A673 (cell line): ENCODE data around the gene TMEM43. TPM values are rescaled to one million over a fixed set of nuclear protein-coding genes. Genes with fewer than 3 reads are reported as not detected.
A peak's percentile ranks its signal among the peaks of the same experiment; 100 is the strongest.

Experiments used
- BruUV-seq: library from RNA; stranded (reverse); fragments of 400-500 nt; replicated peaks from 2 replicates; lab custom pipeline; 2021; lab: Mats Ljungman, UMichigan
- CTCF ChIA-PET: fragments of 300-600 bp; sonication (Branson Sonifier 250); formaldehyde crosslinking; loops from one replicate; lab custom pipeline; 2022; ENCODE audit warnings: antibody characterized with exemption; lab: Charles Lee
- POLR2A ChIA-PET: fragments of 300-600 bp; sonication (Branson Sonifier 250); formaldehyde crosslinking; loops from one replicate; lab custom pipeline; 2022; ENCODE audit warnings: antibody characterized with exemption; ENCODE audit not compliant: low non-redundant PET; lab: Charles Lee
- DNase-seq: peaks from one replicate; pipeline ENCODE4 v3.0.0-alpha.2; 2015; ENCODE audit warnings: low spot score
- H3K27ac ChIP-seq: fragments of 200-600 bp; sonication (generic); 2 replicates; pipeline ENCODE4 v1.5.1; 2016; ENCODE audit warnings: mixed run types, low read depth, mild to moderate bottlenecking, mixed read lengths, antibody characterized with exemption, low read length; ENCODE audit not compliant: poor library complexity, severe bottlenecking
- H3K27me3 ChIP-seq: fragments of 200-600 bp; sonication (generic); replicated peaks from 2 replicates; pipeline ENCODE4 v1.6.1; 2017; ENCODE audit warnings: mixed run types, low read depth, mild to moderate bottlenecking, mixed read lengths, antibody characterized with exemption, low read length; ENCODE audit not compliant: insufficient read depth, poor library complexity
- H3K36me3 ChIP-seq: fragments of 200-600 bp; sonication (generic); 2 replicates; pipeline ENCODE4 v1.6.1; 2016; ENCODE audit warnings: mixed run types, mild to moderate bottlenecking, mixed read lengths, antibody characterized with exemption, low read length; ENCODE audit not compliant: insufficient read depth, poor library complexity, severe bottlenecking
- H3K4me1 ChIP-seq: fragments of 200-600 bp; sonication (generic); 2 replicates; pipeline ENCODE4 v1.6.1; 2017; ENCODE audit warnings: mixed run types, mild to moderate bottlenecking, mixed read lengths, antibody characterized with exemption, low read length; ENCODE audit not compliant: insufficient read depth, poor library complexity, severe bottlenecking
- H3K4me3 ChIP-seq: fragments of 200-600 bp; sonication (generic); 2 replicates; pipeline ENCODE4 v1.5.1; 2016; ENCODE audit warnings: low read depth, mixed run types, mild to moderate bottlenecking, mixed read lengths, low read length; ENCODE audit not compliant: poor library complexity, severe bottlenecking
- H3K9me3 ChIP-seq: fragments of 200-600 bp; sonication (generic); 2 replicates; pipeline ENCODE4 v1.6.1; 2016; ENCODE audit warnings: mixed run types, low read depth, mild to moderate bottlenecking, mixed read lengths, antibody characterized with exemption, low read length; ENCODE audit not compliant: poor library complexity, severe bottlenecking
- EZH2 ChIP-seq: fragments of 200-600 bp; sonication (generic); IDR thresholded peaks from 2 replicates; pipeline ENCODE4 v1.6.1; 2017; ENCODE audit warnings: borderline replicate concordance, low read depth, mild to moderate bottlenecking, mixed read lengths, antibody characterized with exemption, low read length; ENCODE audit not compliant: poor library complexity, severe bottlenecking
- intact Hi-C: fragments of 100-400 bp; cut with micrococcal nuclease; formaldehyde crosslinking; loops from one replicate; pipeline ENCODE4 v1.10.0; 2022; ENCODE audit not compliant: unreplicated experiment
- total RNA-seq: library from RNA; stranded (reverse); gene quantifications from 2 replicates; pipeline ENCODE4 v1.2.3, GENCODE V29; 2021
- TF ChIP-seq, protein P1 (sequence below): fragments of 300-800, 200-600 bp; sonication (generic); conservative IDR thresholded peaks from 2 replicates; pipeline ENCODE4 v1.5.1; 2017; ENCODE audit warnings: low read depth, mild to moderate bottlenecking, antibody characterized with exemption, low read length, moderate library complexity, mixed read lengths

The TMEM43 gene
- total RNA-seq, 1 experiment from 2014 or later, result 55.6 TPM

DNA sequence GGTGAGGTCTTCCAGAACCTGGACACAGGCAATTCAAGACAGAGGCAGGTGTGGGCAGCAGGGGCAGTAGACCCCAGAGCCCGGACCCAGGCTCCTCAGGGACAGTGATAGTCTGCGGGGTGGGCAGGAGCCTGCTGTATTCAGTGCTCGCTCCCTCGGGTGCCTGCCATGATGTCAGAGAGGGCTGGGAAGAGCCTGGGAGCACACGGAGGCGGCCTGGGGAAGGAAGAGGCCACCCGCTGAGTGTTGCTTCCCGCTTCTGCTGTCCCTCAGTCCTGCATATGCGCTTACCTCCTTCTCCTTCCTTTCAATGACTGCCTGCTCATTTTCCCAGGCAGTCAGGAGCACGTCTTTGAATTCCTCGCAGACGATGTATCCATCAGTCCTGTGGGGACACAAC lies 22.8 kb downstream of the TMEM43 start:
- Histone ChIP-seq H3K4me1 (peaks cover 27% of the 10 kb centered on the region), H3K4me3 (no peak overlapping the region), H3K27me3 (no peaks in the 10 kb centered on the region), H3K27ac (no peak overlapping the region), H3K9me3 (no peaks in the 10 kb centered on the region), H3K36me3 (peaks cover 16% of the 10 kb centered on the region)
- TF ChIP-seq, protein P1, sequence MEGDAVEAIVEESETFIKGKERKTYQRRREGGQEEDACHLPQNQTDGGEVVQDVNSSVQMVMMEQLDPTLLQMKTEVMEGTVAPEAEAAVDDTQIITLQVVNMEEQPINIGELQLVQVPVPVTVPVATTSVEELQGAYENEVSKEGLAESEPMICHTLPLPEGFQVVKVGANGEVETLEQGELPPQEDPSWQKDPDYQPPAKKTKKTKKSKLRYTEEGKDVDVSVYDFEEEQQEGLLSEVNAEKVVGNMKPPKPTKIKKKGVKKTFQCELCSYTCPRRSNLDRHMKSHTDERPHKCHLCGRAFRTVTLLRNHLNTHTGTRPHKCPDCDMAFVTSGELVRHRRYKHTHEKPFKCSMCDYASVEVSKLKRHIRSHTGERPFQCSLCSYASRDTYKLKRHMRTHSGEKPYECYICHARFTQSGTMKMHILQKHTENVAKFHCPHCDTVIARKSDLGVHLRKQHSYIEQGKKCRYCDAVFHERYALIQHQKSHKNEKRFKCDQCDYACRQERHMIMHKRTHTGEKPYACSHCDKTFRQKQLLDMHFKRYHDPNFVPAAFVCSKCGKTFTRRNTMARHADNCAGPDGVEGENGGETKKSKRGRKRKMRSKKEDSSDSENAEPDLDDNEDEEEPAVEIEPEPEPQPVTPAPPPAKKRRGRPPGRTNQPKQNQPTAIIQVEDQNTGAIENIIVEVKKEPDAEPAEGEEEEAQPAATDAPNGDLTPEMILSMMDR, result no peak
- no peak for TF ChIP-seq EZH2
- DNase-seq, result no peak
- no TSS peak for BruUV-seq
- intact Hi-C loops, result no loop called here
- CTCF ChIA-PET, result no interaction called here
- POLR2A ChIA-PET, result no interaction called here

DNA sequence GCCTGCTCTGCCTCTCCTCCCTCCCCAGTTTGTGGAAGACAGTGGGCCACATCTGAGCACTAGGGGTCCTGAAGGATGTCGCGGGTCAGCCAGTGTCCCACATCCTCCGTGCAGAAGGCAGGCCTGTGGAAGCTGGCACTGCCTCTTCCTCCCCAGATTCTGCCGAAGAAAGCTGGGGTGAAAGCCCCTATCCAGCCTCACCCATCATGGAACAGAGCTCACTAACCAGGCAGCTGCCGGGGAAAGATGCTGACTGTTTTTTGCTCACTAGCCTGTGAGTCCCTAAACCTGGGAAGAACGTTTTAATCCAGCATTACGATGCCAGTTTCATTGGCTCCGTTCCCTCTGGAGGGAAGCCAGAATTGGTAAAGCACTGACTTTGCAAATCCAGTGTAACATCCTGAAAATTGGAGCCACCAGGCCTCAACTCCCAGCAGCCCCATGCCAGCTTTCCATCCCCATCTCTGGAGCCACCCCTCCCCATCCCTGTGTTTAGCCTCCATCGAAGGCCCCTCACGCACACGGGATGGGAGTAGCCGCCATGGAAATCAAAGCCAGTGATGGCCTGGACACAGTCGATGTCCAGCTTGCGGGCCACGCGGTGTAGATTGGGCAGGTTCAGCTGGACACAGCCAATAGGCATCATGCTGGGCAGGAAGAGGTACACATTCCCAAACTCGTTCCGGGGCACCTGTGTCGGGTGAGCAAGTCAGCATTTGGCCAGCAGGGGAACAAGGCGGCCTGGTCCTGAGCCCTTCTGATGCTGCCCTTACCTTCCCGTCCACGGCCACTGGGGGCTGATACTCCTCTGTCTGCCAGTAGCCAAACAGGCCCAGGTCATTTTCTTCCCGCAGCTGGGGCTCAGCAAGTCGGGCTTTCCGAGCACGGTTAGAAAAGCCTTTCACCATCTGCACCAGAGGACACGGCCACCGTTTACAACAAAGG lies 23.5 kb downstream of the TMEM43 start:
- TF ChIP-seq, protein P1, result no peak
- TF ChIP-seq EZH2, result no peak
- H3K9me3 ChIP-seq, result no peaks in the 10 kb centered on the region
- peaks cover 13% of the 10 kb centered on the region for H3K36me3 ChIP-seq
- POLR2A ChIA-PET, result no interaction called here
- no peak overlapping the region for H3K4me3 ChIP-seq
- CTCF ChIA-PET, result no interaction called here
- intact Hi-C loops, result no loop called here
- H3K27ac ChIP-seq, result no peak overlapping the region
- peaks cover 27% of the 10 kb centered on the region for H3K4me1 ChIP-seq
- H3K27me3 ChIP-seq, result no peaks in the 10 kb centered on the region
- BruUV-seq, result no TSS peak
- DNase-seq, result peak; percentile 67

DNA sequence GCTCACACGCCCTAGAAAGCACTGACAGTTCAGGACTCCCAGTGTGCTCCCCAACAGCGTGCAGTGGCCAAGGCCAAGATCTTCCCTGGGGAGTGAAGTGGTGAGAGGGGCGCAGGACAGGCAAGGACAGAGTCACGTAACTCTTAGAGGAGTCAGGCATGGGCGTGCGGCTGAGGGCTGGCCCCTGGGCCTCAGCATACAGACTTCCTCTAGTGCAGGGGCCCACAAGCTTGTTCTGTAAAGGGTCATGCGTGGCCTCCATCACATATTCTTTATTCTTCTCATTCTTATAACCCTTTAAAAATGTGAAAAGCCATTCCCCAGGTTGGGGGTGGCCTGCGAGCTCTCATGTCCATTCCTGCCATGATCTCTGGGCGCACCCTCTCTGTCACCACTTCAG lies 25.2 kb downstream of the TMEM43 start:
- intact Hi-C loops, result no loop called here
- BruUV-seq, result no TSS peak
- Histone ChIP-seq H3K4me3 (no peak overlapping the region), H3K9me3 (no peaks in the 10 kb centered on the region), H3K36me3 (peaks cover 13% of the 10 kb centered on the region), H3K27me3 (no peaks in the 10 kb centered on the region), H3K4me1 (peaks cover 11% of the 10 kb centered on the region), H3K27ac (no peak overlapping the region)
- ChIA-PET CTCF (no interaction called here), POLR2A (no interaction called here)
- no peak for DNase-seq
- TF ChIP-seq EZH2, result no peak
